NCI-H2171 (cell line): ENCODE data around the gene CAMSAP1.

Experiments
- DNase-seq: peaks from one replicate; lab custom pipeline; 2025; lab: John Stamatoyannopoulos, UW

The CAMSAP1 gene

GRCh38 chr9:135812961-135813360 is 94.4 kb downstream of the CAMSAP1 start:
- DNase-seq, result no peak

GRCh38 chr9:135811801-135812200 is 95.5 kb downstream of the CAMSAP1 start:
- DNase-seq, result peak; percentile 92

- no peak for DNase-seq
Observed at GRCh38 chr9:135810806-135811575, 96.4 kb downstream of the CAMSAP1 start.

GRCh38 chr9:135809166-135809565 is 98.2 kb downstream of the CAMSAP1 start:
- DNase-seq, result no peak

- no peak for DNase-seq
Observed at GRCh38 chr9:135805422-135806022, 101.8 kb downstream of the CAMSAP1 start.

- no peak for DNase-seq
Observed at GRCh38 chr9:135804581-135805421, 102.5 kb downstream of the CAMSAP1 start.

GRCh38 chr9:135803441-135803840 is 103.9 kb downstream of the CAMSAP1 start:
- DNase-seq, result no peak

GRCh38 chr9:135802876-135803419 is 104.4 kb downstream of the CAMSAP1 start:
- DNase-seq, result no peak

- no peak for DNase-seq
Observed at GRCh38 chr9:135801070-135801469, 106.3 kb downstream of the CAMSAP1 start.

GRCh38 chr9:135799261-135799660 is 108.1 kb downstream of the CAMSAP1 start:
- DNase-seq, result no peak

- no peak for DNase-seq
Observed at GRCh38 chr9:135798263-135798585, 109.1 kb downstream of the CAMSAP1 start.

- peak; percentile 37 for DNase-seq
Observed at GRCh38 chr9:135797507-135798262, 109.7 kb downstream of the CAMSAP1 start.

GRCh38 chr9:135796784-135797485 is 110.4 kb downstream of the CAMSAP1 start:
- peak; percentile 17 for DNase-seq

- no peak for DNase-seq
Observed at GRCh38 chr9:135795391-135795790, 112.0 kb downstream of the CAMSAP1 start.

- DNase-seq, result no peak
Observed at GRCh38 chr9:135794361-135794885, 112.9 kb downstream of the CAMSAP1 start.

GRCh38 chr9:135794057-135794335 is 113.3 kb downstream of the CAMSAP1 start:
- no peak for DNase-seq

- no peak for DNase-seq
Observed at GRCh38 chr9:135793221-135794056, 113.9 kb downstream of the CAMSAP1 start.

- no peak for DNase-seq
Observed at GRCh38 chr9:135792268-135793128, 114.8 kb downstream of the CAMSAP1 start.
